ENCODE results near the gene LGR5. TPM values are rescaled to one million over a fixed set of nuclear protein-coding genes. Genes with fewer than 3 reads are reported as not detected.

LGR5 gene
- total and polyA plus RNA-seq, 10 of the 15 experiments (the other 5 are each of a cell fraction or from before 2014, with no cell fraction given) = 2.1 TPM; not detected in 9

DNA sequence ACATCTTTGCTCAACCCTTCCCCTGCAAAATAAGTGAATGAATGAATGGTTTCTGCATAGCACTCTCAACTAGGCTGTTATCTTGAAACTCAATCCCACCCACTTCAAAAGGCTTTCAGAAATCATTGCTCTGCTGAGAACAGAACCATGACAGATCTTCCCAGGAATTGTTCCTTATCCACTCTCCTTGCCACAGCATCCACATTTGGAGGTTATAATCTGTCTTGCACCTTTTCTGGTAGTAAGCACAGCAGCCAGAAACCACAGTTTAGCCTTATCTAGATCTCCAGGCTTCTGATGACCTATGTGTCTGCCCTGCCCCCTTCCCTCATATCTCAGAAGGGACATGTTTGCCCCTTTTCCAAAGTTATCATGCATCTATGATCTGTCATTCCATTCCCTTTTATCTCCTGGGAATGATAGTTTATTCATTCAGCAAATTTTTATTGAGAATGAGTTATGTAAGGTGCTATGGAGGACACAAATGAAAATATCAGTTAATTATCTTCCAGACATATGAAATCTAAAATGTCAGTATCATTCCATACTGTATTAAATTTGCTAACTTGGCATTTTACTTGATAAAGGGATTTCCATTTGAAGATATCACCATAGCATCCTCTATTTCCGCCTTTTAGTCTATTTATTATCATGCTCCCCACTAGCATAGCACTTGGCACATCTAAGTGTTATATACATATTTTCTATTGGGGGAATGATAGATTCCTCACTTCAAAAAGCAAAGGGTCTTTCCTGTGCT is 21.4 kb downstream of the LGR5 start:
- 0% methylated on average over 1 of the region's 1 CpG for WGBS (ENCODE audit: insufficient coverage, insufficient replicate concordance, low lambda C conversion rate, missing lambda C conversion rate)

More for the DNA sequence above, 21.4 kb downstream of the LGR5 start:
- FAIRE-seq (no peak), ATAC-seq (no peak), DNase-seq (ENCODE audit: low read depth, low spot score) (no peak)
- ChIA-PET RAD21 (ENCODE audit: unreplicated experiment) (no interaction called here), CTCF (no interaction called here), POLR2A (no interaction called here), SMC1A (ENCODE audit: uncharacterized antibody, unreplicated experiment) (no interaction called here)
- intact Hi-C loops (cut with micrococcal nuclease; ENCODE audit: unreplicated experiment) (no loop called here), in situ Hi-C loops (cut with MboI) (no loop called here)
- no peaks in the 10 kb centered on the region for H3K4me1 ChIP-seq (ENCODE audit: control insufficient read depth, insufficient read depth, low read length)
- no peaks in the 10 kb centered on the region; a peak in 1 of 4 replicates for H3K27me3 ChIP-seq (replicated peaks in 1 of 2; ENCODE audit: control insufficient read depth in 2 of 2, insufficient read depth in 2 of 2, low read length in 1 of 2)
- no peaks in the 10 kb centered on the region for H4K20me1 ChIP-seq (ENCODE audit: control insufficient read depth, insufficient read depth)
- H2AFZ ChIP-seq (ENCODE audit: control insufficient read depth, low read depth, low read length) = no peak overlapping the region
- no TSS peak for BruUV-seq (replicated peaks)
- H3K27ac ChIP-seq (ENCODE audit: control insufficient read depth, insufficient read depth) = no peak overlapping the region
- H3K9me3 ChIP-seq (replicated peaks; ENCODE audit: control insufficient read depth, insufficient read depth, low read length) = no peaks in the 10 kb centered on the region
- no peaks in the 10 kb centered on the region for H3K79me2 ChIP-seq (ENCODE audit: control insufficient read depth, insufficient read depth, low read length)
- no peak overlapping the region for H3K9ac ChIP-seq (ENCODE audit: control insufficient read depth, insufficient read depth, low read length)
- H3K4me3 ChIP-seq = no peak overlapping the region
- no peak for TF ChIP-seq CREM (IDR thresholded peaks at IDR 0.05; ENCODE audit: low read depth)
- TF ChIP-seq NFYB (IDR thresholded peaks at IDR 0.05; ENCODE audit: insufficient read depth, low read depth, low read length) = no peak
- no peak for TF ChIP-seq TBL1XR1 (IDR thresholded peaks at IDR 0.05; ENCODE audit: low read depth, low read length)
- TF ChIP-seq EED (IDR thresholded peaks at IDR 0.05; ENCODE audit: low read depth) = no peak
- no peak for TF ChIP-seq HSF1 (IDR thresholded peaks at IDR 0.05; ENCODE audit: low read depth, low read length)
- TF ChIP-seq STAT3 (IDR thresholded peaks at IDR 0.05; ENCODE audit: low read depth, low read length) = no peak
- no peak for TF ChIP-seq NFYA (IDR thresholded peaks at IDR 0.05; ENCODE audit: borderline replicate concordance, low read depth, low read length)
- TF ChIP-seq, protein P1, sequence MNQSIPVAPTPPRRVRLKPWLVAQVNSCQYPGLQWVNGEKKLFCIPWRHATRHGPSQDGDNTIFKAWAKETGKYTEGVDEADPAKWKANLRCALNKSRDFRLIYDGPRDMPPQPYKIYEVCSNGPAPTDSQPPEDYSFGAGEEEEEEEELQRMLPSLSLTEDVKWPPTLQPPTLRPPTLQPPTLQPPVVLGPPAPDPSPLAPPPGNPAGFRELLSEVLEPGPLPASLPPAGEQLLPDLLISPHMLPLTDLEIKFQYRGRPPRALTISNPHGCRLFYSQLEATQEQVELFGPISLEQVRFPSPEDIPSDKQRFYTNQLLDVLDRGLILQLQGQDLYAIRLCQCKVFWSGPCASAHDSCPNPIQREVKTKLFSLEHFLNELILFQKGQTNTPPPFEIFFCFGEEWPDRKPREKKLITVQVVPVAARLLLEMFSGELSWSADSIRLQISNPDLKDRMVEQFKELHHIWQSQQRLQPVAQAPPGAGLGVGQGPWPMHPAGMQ (IDR thresholded peaks at IDR 0.05; ENCODE audit: borderline replicate concordance) = no peak
- TF ChIP-seq CBX5 (IDR thresholded peaks at IDR 0.05; ENCODE audit: low read depth) = no peak
- TF ChIP-seq CHD2 (IDR thresholded peaks at IDR 0.05; ENCODE audit: borderline replicate concordance, low read depth, low read length) = no peak
- TF ChIP-seq, protein P2, sequence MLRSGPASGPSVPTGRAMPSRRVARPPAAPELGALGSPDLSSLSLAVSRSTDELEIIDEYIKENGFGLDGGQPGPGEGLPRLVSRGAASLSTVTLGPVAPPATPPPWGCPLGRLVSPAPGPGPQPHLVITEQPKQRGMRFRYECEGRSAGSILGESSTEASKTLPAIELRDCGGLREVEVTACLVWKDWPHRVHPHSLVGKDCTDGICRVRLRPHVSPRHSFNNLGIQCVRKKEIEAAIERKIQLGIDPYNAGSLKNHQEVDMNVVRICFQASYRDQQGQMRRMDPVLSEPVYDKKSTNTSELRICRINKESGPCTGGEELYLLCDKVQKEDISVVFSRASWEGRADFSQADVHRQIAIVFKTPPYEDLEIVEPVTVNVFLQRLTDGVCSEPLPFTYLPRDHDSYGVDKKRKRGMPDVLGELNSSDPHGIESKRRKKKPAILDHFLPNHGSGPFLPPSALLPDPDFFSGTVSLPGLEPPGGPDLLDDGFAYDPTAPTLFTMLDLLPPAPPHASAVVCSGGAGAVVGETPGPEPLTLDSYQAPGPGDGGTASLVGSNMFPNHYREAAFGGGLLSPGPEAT (IDR thresholded peaks at IDR 0.05; ENCODE audit: low read depth) = no peak
- no peak for TF ChIP-seq YBX1 (IDR thresholded peaks at IDR 0.05)
- TF ChIP-seq NR2F1 (conservative IDR thresholded peaks at IDR 0.05) = no peak
- TF ChIP-seq BCL3 (IDR thresholded peaks at IDR 0.05; ENCODE audit: borderline replicate concordance, insufficient read depth, low read depth, low read length, poor library complexity, severe bottlenecking) = no peak
- no peak for TF ChIP-seq IRF4 (IDR thresholded peaks at IDR 0.05; ENCODE audit: low read depth, low read length)
- H3K36me3 ChIP-seq (ENCODE audit: control insufficient read depth in 2 of 2, insufficient read depth in 2 of 2, low read length in 1 of 2) = no peaks in the 10 kb centered on the region
- H3K4me2 ChIP-seq (ENCODE audit: control insufficient read depth, insufficient read depth) = no peak overlapping the region

Data from GM12878 (cell line).